Measurements from ENCODE around the gene MRPL14.
"Not testable (repeated sequence)": the region's sequence is repeated elsewhere in the genome, so short reads cannot be mapped to it uniquely, and the experiment has no call there.

The MRPL14 gene

DNA sequence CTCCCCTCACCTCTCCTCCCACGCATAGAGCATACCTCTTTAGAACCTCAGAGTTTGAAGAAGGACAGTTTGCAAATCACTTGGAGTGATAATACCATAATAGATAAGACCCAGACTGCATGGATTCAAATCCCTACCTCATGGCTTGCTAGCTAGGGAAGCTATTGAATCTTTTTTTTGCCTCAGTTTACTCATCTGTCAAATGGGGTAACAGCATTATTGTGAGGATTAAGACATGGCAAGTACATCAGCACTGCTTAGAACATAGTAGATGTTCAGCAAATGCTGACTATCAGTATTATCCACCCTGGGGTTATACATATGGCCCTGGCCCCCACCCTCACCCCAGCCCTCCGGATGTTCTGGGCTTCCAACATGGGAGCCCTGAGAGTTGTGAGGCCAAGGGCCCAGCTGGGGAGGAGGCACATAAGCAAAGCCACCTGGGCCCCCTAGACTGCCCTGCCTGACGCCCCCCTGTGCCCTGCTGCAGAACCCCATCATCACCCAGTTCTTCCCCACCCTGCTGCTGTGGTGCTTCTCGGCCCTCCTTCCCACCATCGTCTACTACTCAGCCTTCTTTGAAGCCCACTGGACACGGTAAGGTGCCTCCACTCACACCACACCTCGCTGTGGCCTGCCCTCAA lies 22.2 kb upstream of the MRPL14 start:
- DNase-seq (ENCODE audit: low read depth), result no peak

DNA sequence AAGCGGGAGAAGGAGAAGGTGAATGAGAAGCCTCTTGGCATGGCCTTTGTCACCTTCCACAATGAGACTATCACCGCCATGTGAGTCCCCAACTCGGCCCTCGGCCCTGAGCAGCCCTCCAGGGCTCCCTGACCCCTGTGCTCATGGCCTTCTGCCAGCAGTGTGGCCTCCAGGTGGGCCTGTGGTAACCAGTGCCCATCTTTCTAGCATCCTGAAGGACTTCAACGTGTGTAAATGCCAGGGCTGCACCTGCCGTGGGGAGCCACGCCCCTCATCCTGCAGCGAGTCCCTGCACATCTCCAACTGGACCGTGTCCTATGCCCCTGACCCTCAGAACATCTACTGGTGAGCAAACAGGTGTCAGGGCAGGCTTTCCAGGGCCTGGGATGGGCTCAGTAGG lies 21.1 kb upstream of the MRPL14 start:
- no peak for DNase-seq (ENCODE audit: low read depth)

DNA sequence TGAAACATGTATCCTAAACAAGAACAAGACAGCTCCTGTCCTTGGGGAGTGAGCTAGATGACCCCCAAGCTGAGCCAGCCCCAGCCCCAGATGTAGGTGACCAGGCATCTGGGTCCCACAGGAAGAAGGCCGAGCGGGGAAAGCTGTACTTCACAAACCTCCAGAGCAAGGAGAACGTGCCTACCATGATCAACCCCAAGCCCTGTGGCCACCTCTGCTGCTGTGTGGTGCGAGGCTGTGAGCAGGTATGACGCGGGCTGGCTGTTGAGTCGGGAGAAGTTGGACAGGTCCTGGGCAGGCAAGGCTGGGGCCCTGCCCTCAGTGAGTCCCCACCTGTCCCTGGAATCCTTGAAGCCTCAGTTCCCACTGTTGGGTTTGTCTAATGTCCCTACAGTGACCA lies 20.0 kb upstream of the MRPL14 start:
- no peak for DNase-seq (ENCODE audit: low read depth)

DNA sequence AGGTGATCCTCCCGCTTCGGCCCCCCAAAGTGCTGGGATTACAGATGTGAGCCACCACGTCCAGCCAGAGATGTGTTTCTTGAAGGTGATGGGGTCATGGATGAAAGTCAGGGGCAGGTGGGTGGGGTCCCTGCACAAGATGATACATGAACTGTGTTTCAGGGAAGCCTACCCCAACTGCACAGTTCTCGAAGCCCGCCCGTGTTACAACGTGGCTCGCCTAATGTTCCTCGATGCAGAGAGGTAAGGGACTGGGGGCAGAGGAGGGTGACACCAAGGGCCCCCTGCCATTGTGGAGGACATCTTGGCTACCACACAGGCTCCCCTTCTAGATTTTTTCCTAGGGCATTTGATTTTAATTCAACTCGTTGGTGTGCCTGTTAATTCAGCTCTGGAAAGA lies 19.4 kb upstream of the MRPL14 start:
- DNase-seq (ENCODE audit: low read depth), result no peak

DNA sequence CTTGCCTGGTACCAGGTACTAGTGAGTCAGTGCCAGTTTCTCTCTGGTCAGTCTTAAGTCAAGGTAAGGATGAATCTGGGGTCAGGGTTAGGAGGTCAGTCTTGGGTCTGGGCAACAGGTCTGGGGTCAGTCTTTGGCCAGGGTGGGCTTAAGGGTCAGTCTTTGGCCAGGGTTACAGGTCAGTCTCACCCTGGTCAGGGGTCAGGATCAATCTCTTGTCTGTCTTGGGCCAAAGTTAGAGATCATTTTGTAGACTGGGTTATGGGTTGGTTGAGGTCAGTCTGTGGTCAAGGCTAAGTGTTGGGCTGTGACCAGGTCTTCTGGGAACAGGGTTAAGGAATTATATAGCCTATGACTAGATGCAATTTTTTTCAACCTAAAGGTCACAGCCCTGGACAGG lies 18.6 kb upstream of the MRPL14 start:
- no peak for DNase-seq (ENCODE audit: low read depth)

DNA sequence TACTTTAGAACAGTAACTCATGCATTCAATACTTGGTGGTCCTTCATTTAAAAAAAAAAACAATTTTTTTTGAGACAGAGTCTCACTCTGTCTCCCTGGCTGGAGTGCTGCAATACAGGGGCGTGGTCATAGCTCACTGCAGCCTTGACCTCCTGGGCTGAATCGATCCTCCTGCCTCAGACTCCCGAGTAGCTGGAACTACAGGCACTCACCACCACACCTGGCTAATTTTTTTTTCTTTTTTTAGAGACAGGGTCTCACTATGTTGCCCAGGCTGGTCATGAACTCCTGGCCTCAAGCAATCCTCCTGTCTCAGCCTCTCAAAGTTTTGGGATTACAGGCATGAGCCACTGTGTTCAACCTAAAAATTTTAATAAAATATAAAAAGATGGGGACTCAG lies 17.3 kb upstream of the MRPL14 start:
- not testable (repeated sequence) for DNase-seq (ENCODE audit: low read depth)

DNA sequence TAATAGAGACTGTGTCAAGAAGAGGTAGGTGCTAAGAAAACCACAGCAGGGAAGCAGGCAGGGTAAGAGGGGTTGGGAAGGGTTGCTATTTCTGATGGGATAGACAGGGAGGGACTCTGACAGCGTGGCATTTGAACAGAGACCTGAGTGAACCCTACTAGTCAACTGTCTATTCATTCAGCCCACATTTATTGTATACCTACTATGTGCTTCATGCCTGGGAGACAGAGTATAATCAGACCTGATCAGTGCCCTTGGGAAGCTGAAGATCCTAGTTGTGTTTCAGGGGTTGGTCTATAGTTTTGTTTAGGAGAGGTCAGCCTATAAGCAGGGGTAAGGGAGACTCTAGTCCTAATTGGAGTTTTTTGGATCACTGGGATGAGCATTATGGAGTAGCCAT lies 16.5 kb upstream of the MRPL14 start:
- no peak for DNase-seq (ENCODE audit: low read depth)

DNA sequence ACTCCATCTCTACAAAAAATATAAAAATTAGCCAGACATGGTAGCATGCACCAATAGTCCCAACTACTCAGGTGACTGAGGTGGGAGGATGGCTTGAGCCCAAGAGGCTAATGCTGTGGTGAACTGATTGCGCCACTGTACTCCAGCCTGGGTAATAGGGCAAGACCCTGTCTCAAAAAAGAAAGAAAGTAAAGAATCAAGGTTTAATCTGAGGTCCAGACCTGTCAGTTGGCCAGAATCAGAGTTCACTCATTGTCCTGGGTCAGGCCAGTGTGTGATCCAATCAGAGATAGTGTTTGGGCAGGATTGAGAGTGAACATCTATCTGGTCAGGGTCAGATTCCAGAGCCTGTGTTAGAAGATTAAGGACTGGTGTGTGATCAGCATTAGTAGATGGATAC lies 15.6 kb upstream of the MRPL14 start:
- no peak for DNase-seq (ENCODE audit: low read depth)

DNA sequence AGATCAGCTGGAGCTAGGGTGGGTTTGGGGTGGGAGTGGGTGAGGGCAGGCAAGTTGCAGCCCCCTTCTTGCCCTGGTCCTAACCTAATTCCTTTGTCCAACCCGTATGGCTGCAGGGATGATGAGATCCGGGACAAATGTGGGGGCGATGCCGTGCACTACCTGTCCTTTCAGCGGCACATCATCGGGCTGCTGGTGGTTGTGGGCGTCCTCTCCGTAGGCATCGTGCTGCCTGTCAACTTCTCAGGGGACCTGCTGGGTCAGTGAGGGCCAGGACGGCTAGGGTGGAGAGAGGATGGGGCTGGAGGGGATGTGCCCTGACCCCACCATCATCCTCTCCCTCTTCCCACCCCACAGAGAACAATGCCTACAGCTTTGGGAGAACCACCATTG lies 12.1 kb upstream of the MRPL14 start:
- no peak for DNase-seq (ENCODE audit: low read depth)

DNA sequence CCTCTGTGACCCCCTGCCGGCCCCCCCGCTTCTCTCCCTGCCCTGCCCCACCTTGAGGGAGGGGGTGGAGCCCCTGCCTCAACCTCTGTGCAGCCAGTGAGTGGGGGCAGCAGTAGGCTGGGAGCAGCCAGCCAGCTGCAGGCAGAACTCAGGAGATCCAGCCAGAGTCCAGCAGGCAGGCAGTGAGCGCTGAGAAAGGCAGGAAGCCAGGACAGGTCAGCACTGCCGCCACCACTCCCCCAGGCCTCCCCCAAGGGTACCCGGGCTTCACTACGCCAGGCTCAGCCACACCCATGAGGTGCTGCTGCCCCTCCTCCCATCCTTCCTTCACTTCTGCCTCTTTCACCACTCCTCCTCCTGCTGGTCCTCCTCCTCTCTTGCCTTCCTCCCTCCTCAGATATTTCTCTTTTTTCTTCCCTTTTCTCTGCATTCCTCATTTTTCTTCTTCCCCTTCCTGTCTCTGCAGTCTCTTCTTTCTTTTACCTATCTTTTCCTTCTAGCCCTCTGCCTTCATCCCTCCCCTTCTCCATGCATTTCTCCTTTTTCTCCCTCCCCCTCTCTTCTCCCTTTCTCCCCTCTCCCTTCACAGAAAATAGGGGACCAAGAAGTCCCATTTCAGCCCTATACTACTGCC lies 11.6 kb upstream of the MRPL14 start:
- DNase-seq (ENCODE audit: low read depth), result no peak

DNA sequence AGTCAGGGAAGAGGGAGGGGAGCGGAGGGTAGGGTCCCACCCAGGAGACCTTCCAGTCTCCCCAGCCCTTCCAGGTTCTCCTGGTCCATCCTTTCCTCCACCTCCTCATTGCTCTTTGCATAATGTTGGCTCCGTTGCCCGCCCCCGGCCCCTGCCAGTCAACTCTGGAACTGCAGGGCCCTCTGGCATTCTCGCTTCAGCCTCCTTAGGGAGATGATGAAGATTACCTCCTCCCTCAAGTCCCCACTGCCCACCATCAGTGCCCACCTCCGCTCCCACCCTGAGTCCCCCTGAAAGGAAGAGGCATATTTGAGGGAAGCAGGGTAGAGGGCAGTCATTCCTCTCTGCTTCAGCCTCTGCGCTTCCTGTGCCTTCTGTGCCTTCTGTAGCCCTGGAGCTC lies 8.6 kb upstream of the MRPL14 start:
- no peak for DNase-seq (ENCODE audit: low read depth)

DNA sequence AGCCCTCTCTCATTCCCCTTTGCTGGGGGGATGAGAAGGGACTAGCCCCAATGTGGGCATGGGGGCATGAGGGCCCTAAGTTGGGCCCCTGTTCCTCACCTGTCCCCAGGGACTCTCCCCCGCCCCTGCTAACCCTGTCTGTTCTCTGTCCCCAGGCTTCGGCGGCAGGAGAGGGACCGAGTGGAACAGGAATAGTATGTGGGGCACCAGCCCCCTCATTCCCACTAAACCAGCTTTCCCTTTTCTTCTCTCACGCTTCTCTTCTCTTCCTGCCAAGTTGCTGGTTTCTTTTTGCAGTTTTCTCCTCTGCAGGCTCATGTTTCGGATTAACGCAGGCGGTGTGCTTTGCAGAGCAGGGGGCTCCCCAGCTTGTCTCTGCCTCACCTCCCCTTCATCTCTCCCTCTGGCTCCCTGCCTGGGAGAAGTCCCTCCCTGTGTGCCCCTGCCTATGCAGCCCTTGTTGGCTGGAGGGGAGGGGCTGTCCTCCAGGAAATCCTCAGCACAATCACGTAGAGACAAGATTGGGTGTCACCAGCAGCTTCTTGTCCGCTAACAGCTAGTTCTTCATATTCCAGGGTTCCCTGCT lies 8.0 kb upstream of the MRPL14 start:
- no peak for DNase-seq (ENCODE audit: low read depth)

DNA sequence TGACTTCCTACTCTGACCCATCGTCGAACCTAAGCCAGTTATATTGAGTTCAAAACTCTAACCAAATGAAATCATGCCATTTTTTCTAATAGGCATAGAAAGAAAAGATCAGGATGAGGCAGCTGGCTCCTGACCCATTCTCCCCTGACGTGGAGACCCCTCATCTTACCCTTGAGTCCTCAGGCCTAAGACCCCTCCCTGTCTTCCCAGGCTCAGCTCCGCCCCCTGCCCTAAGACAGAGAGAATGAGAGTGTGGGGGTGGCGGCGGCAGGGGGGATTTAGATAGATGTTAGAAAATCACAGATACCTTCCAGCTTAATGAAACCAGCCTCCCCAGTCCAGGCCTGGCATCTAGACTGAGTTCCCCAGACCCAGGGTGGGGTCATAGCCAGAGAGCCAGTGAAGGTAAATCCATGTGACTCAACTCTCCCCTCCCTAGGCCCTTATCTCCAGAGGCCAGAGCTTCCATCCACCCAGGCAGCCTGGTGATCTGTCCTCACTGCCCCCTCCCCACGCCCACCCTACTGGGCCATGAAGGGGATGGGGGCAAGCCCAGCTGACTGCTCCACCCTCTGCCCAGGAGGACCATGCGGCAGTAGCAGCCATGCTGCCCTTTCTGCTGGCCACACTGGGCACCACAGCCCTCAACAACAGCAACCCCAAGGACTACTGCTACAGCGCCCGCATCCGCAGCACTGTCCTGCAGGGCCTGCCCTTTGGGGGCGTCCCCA lies 6.9 kb upstream of the MRPL14 start:
- no peak for DNase-seq (ENCODE audit: low read depth)

DNA sequence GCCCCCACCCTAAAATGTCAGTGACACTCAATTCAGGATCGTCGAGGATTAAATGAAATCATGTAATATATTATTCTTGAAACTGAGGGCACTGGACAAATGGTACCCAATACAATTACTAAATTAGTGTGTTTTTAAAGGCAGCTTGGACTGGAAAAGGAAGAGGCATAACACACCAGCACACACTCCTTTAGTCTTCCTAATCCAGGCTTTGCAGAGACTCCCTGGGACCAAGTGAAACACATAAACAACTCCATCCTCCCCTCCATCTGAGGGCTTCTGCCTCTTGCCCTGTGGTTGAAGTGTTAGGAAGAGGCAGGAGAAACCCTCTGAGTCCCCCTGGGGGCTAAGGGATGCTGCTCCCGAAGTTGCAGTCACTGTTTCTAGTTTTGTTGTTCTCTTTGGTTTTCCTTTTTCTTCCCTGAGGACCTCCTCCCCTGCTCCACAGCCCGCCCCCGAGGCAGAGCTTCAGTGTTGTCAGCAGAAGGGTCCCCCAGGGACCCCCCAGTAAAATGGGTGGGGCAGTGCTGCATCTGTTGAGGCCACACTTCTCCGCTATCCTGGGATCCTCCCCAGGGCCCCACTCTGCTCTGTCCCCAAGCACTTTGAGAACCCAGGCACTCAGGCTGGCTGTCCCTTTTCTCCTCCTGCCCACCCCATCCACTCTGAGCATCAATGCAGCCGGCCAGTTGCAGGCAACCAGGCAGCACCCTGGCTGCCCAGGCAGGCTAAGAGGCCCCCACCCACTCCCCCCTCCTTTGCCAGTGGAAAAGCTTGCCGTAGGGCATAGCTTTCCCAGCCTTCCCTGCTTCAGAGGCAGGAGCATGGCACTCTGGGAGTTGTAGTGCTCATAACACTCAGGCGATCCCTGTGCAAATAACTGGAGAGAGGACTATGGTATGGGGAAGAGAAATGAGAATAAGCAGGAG lies 6.0 kb upstream of the MRPL14 start:
- DNase-seq (ENCODE audit: low read depth), result no peak

DNA sequence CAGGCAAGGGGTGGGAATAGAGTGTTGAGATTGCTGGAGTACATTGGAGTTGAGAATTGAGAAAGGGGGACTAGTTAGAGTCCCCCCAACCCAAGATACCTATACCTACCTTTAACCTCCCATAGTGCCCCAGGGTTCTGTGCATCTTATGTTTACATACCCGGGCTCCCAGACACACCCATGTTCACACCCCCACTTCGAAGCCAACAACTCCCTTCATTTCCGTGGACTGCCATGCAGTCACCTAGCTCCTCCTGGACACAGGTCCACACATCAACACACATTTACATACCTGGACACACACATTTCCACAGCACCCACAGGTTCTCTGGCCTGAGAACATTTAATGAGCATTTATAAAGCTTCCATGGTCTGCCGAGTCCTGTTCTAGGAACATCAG lies 5.2 kb upstream of the MRPL14 start:
- DNase-seq (ENCODE audit: low read depth), result no peak

DNA sequence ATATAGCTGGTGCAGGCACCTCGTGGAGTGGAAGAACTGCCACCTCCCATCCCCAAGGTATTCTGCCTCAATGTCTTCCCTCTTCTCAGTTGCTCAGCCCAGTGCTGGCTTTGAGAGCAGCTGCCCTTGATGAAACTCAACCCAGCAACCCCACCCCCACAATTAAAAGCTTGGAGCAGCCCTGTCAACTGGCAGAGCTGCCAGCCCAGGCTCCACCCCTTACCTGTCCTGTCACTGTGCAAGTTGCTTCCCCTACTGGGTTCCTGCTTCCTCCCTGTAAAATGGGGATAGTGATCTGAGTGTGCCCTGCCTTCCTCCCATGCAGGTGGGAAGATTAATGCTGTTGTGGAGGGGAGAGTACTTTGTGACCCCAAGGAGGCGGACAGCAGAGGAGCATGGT lies 4.6 kb upstream of the MRPL14 start:
- no peak for DNase-seq (ENCODE audit: low read depth)

DNA sequence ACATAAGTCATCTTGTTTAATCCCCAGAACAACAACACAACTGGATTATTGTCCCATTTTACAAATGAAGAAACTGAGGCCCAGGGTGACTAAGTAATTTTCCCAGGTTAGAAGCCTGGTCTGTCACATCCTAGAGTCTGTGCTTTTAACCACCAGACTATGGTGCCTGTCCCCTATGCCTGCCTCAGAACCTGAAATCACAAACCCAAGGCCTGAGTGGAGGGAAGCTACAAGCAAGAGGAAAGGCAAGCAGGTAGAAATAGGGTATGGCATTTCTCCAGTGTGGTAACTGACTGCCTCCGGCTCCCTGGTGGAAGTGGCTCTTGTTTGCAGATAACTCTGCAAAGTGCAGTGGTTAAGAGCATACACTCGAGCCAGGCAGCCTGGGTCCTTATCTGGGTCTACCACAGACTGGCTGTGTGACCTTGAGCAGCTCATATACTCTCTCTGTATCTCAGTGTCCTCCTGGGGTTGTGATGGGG lies 2.6 kb upstream of the MRPL14 start:
- no peak for DNase-seq (ENCODE audit: low read depth)

DNA sequence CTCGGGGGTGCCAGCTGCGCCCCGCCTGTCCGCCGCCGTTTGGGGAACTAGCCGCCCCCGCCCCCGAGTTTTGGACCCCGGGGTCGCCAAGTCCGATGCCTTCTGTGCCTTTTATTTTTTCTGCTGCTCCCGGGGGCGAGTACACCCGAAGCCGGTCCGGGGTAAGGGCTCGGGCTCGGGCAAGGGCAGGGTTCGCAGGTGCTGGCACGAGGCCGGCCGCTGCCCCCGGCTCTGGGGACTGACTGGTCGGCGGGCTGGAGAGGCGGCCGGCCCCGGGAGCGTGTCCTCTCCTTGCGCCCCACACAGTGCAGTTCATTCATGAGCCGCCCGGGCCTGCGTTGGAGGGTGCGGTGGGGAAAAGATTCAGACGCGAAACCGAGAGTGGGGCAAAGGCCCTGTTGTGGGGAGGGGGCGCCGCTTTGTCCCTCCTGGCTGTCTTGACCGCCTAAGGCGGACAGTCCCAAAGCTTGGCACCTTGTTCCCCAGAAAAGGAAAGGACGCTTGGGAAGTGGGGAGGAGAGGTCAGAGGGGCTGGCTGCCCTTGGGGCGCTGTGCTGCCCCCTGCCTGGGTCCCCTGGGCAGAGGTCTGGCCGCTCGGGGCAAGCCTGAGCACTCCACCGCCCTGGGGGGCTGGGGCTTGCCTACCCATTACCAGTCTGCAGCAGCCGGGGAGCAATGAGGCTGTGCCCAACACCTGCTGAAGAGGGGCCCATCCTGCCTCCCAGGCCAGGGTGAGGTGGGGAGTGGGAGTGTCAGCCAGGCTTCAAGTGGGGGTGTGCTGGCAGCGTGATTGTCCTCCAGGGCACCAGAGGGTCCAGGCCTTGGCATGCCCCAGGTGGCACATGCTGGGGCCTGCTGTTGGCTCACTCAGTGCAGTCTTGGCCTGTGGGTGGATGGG lies 1.0 kb upstream of the MRPL14 start:
- no peak for DNase-seq (ENCODE audit: low read depth)

DNA sequence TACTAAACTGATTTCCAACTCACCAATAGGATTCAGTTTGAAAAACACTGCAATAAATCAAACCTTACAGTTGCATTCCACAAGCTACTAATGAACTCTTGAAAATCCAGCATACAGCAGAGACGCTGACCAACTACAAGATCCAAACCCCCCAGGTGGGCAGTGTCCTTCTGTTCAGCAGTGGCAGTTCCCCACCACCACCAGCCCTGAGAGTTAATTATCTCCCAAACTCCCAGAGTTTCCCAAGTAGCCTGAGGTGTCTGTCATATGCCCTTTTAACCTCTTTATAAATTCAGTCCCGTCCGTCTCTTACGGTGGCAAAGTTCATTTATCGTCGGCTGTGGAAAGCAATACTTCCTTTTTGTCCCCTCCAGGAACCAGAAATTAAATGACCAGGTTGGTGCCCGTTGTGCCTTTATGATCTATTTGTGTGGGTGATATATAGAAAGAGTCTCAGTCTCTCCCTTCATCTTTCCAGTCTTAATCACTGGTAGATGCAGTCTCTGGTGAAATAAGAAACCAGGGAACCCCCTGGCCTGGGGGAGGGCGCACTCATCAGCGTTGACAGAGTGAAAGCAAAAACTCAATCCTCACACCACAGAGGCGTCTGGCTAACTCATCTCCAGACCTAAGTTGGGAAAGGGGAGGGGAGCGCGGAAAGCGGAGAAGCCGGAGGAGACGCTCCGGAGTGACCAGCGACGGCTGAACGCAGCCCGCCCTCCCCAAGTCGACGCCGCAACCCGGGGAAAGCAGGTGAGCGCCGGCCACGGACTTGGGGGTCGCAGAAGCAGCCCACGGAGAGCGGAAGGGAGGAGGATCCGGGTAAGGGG lies 717 bp downstream of the MRPL14 start:
- DNase-seq (ENCODE audit: low read depth), result no peak

DNA sequence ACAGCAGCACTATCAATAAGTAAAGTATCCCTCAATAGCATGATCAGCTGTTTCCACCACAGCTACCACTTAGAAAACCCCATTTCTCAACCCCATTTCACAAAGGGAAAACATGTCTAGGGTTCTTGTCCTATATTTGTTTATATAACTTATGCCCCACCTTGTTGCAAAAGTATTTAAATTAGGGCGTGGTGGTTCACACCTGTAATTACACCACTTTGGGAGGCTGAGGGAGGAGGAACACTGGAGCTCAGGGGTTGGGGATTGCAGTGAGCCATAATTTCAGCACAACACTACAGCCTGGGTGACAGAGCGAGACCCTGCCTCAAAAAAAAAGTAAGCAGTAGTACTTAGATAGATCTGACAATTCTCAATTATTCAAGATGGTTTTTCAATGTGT lies 3.7 kb downstream of the MRPL14 start:
- no peak for DNase-seq (ENCODE audit: low read depth)

Measured in HS-27A (cell line).